A673 (cell line): ENCODE results near the gene CALHM2.

Experiments
- CTCF ChIP-seq: fragments of 300-800, 200-600 bp; sonication (generic); conservative IDR thresholded peaks from 2 replicates; pipeline ENCODE4 v1.5.1; 2017; ENCODE audit warnings: low read depth, mild to moderate bottlenecking, antibody characterized with exemption, low read length, moderate library complexity, mixed read lengths
- EZH2 ChIP-seq: fragments of 200-600 bp; sonication (generic); IDR thresholded peaks from 2 replicates; pipeline ENCODE4 v1.6.1; 2017; ENCODE audit warnings: borderline replicate concordance, low read depth, mild to moderate bottlenecking, mixed read lengths, antibody characterized with exemption, low read length; ENCODE audit not compliant: poor library complexity, severe bottlenecking

GRCh38 chr10:103444478-103444877 lies 7.7 kb downstream of the CALHM2 start:
- TF ChIP-seq CTCF = no peak
- no peak for TF ChIP-seq EZH2
